AG04449 (cell line): ENCODE data around the gene HSP90B1.

Source experiments
- CTCF ChIA-PET: fragments of 350-600 bp; formaldehyde crosslinking; extraction: SDS; loops from one replicate; lab custom pipeline; 2021; ENCODE audit warnings: antibody characterized with exemption; lab: Yijun Ruan, JAX
- POLR2A ChIA-PET: fragments of 400-600, 350-600 bp; formaldehyde crosslinking; extraction: SDS; loops from one replicate; lab custom pipeline; 2020; ENCODE audit warnings: antibody characterized with exemption, inconsistent platforms; lab: Yijun Ruan, JAX
- DNase-seq: peaks from one replicate; pipeline ENCODE4 v3.0.0-alpha.2; 2010; ENCODE audit warnings: low read depth, low spot score
- H3K4me3 ChIP-seq: 2 replicates; pipeline ENCODE4 v1.5.1; 2011; ENCODE audit warnings: low read depth, mild to moderate bottlenecking, control low read depth, low read length
- TF ChIP-seq, protein P1 (sequence below): IDR thresholded peaks from one replicate; pipeline ENCODE4 v1.5.1; 2011; ENCODE audit warnings: mild to moderate bottlenecking, moderate library complexity, low read length, control low read depth, inconsistent platforms; ENCODE audit not compliant: insufficient read depth; ENCODE audit errors: missing control alignments

The HSP90B1 gene

DNA sequence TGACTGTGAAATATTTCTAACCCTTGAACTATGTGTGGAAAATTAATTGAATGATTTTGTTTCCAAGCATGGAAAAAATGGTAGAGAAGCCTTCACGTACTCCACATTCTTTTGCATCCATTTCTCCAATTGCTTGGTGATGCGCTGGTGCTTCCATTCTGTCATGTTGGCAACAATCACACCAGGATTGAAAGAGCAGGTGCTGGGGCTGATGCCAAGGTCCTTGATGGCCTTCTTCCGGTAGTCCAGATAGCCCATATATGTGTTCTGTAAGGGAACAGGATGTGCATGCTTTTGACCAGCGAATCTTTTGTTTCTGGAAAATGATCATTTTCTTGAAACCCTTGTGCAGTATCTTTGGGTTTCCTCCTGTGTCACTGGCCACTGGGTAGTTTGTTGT is 64.0 kb downstream of the HSP90B1 start:
- POLR2A ChIA-PET = no interaction called here
- H3K4me3 ChIP-seq = no peak overlapping the region
- no peak for DNase-seq
- CTCF ChIA-PET = no interaction called here
- TF ChIP-seq, protein P1, sequence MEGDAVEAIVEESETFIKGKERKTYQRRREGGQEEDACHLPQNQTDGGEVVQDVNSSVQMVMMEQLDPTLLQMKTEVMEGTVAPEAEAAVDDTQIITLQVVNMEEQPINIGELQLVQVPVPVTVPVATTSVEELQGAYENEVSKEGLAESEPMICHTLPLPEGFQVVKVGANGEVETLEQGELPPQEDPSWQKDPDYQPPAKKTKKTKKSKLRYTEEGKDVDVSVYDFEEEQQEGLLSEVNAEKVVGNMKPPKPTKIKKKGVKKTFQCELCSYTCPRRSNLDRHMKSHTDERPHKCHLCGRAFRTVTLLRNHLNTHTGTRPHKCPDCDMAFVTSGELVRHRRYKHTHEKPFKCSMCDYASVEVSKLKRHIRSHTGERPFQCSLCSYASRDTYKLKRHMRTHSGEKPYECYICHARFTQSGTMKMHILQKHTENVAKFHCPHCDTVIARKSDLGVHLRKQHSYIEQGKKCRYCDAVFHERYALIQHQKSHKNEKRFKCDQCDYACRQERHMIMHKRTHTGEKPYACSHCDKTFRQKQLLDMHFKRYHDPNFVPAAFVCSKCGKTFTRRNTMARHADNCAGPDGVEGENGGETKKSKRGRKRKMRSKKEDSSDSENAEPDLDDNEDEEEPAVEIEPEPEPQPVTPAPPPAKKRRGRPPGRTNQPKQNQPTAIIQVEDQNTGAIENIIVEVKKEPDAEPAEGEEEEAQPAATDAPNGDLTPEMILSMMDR = no peak

DNA sequence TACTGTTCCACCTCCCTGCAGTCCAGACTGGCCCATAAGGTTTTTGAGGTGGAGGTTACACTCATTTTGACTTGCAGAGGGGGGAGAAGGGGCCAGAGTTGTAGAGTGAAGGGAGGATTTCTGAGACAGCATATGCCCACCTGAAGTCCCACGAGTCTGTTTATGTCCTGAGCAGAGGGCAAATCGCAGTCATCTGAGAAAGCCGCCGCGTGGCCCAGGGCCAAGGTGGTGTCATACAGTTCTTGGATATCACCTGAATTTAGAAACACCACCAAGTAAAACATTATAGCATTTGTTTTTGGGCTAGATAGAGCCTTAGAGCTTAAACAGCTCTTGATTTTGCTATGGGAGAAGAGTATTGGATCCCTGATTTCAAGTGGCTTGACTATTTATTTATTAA is 66.4 kb downstream of the HSP90B1 start:
- DNase-seq = no peak
- H3K4me3 ChIP-seq = no peak overlapping the region
- POLR2A ChIA-PET = no interaction called here
- TF ChIP-seq, protein P1 = no peak
- CTCF ChIA-PET = no interaction called here

DNA sequence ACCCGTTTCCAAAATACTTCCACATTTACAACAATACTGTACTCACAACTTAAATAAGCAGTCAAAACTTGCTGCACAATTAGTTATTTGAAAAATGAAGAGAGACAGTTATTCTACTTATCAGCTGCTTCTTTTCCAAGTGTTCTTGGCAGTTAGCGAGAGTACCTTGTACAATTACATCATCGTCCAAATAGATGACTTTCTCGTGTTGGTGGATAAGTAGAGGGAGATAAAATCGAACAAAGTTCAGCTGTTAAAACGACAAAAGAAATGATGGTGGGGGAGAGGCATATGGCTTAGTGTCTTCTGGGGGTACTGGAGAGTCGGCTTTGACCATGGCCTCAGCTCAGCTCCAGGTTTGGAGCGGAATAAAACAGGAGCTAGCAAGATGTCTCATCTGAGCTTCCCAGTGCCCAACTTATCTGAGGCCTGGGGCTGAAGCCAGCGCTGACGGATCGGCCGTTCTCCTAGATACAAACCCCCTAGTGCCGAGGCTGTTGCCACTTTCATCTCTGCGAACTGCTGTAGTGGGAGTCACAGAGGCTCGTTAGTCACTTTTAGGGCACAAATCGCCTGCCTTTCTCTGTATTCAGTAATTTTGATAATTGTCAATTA is 67.2 kb downstream of the HSP90B1 start:
- ChIA-PET POLR2A (no interaction called here), CTCF (no interaction called here)
- no peak overlapping the region for H3K4me3 ChIP-seq
- TF ChIP-seq, protein P1 = no peak
- DNase-seq = no peak
